Measurements from ENCODE around the gene KRIT1.
"Not testable (repeated sequence)": the region's sequence is repeated elsewhere in the genome, so short reads cannot be mapped to it uniquely, and the experiment has no call there.

The KRIT1 gene

DNA sequence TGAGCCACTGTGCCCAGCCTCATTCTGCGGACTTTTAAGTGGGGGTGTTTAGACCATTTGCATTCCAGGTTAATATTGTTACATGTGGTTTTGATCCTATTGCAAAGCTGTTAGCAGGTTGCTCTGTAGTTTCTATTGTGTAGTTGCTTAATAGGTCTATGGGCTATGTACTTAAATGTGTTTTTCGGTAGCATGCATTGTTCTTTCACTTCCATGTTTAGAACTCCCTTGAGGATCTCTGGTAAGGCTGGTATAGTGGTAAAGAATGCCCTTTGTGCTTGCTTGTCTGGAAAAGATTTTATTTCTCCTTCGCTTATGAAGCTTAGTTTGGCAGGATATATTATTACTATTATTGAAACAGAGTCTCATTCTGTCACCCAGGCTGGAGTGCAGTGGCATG is 53.4 kb downstream of the KRIT1 start:
- H3K36me3 ChIP-seq (ENCODE audit: control insufficient read depth, low read length), result no peaks in the 10 kb centered on the region
- no peak overlapping the region for H3K4me2 ChIP-seq (ENCODE audit: low read length)
- no peaks in the 10 kb centered on the region for H4K20me1 ChIP-seq (ENCODE audit: control insufficient read depth, insufficient read depth, low read depth, low read length)
- no peaks in the 10 kb centered on the region for H3K9me2 ChIP-seq (replicated peaks; ENCODE audit: control insufficient read depth, low read length)
- no peaks in the 10 kb centered on the region for H3K79me2 ChIP-seq (ENCODE audit: control insufficient read depth, low read length)
- H3K27ac ChIP-seq (ENCODE audit: low read depth, low read length), result no peak overlapping the region
- H3F3A ChIP-seq (ENCODE audit: control insufficient read depth, insufficient read depth), result no peaks in the 10 kb centered on the region
- TF ChIP-seq CTCF (IDR thresholded peaks at IDR 0.05; ENCODE audit: low read depth, low read length, poor library complexity, severe bottlenecking), result no peak
- TF ChIP-seq EZH2phosphoT487 (IDR thresholded peaks at IDR 0.05; ENCODE audit: borderline replicate concordance, low read length), result no peak
- no peak overlapping the region for H3K4me3 ChIP-seq (ENCODE audit: low read length)
- no peaks in the 10 kb centered on the region for H3K4me1 ChIP-seq (ENCODE audit: control insufficient read depth, low read length)
- no peaks in the 10 kb centered on the region for H3K27me3 ChIP-seq (ENCODE audit: control insufficient read depth, low read length)
- H3K9me3 ChIP-seq (ENCODE audit: control insufficient read depth, insufficient read depth, low read length), result peaks cover 10% of the 10 kb centered on the region; the same call in 1 of the 2 replicates

- not testable (repeated sequence) for H3K4me3 ChIP-seq (ENCODE audit: low read length); H3K27ac ChIP-seq (ENCODE audit: low read depth, low read length); H3K36me3 ChIP-seq (ENCODE audit: control insufficient read depth, low read length); H3K27me3 ChIP-seq (ENCODE audit: control insufficient read depth, low read length); H3K4me2 ChIP-seq (ENCODE audit: low read length); H4K20me1 ChIP-seq (ENCODE audit: control insufficient read depth, insufficient read depth, low read depth, low read length); H3K4me1 ChIP-seq (ENCODE audit: control insufficient read depth, low read length); H3F3A ChIP-seq (ENCODE audit: control insufficient read depth, insufficient read depth); H3K79me2 ChIP-seq (ENCODE audit: control insufficient read depth, low read length); H3K9me2 ChIP-seq (replicated peaks; ENCODE audit: control insufficient read depth, low read length)
- peaks cover 10% of the 10 kb centered on the region; the same call in 1 of the 2 replicates for H3K9me3 ChIP-seq (ENCODE audit: control insufficient read depth, insufficient read depth, low read length)
Measured at GRCh38 chr7:92189246-92189645, 56.5 kb downstream of the KRIT1 start.

DNA sequence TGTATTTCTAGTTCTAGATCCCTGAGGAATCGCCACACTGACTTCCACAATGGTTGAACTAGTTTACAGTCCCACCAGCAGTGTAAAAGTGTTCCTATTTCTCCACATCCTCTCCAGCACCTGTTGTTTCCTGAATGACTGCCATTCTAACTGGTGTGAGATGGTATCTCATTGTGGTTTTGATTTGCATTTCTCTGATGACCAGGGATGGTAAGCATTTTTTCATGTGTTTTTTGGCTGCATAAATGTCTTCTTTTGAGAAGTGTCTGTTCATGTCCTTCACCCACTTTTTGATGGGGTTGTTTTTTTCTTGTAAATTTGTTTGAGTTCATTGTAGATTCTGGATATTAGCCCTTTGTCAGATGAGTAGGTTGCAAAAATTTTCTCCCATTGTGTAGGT is 61.4 kb downstream of the KRIT1 start:
- H3K4me3 ChIP-seq (ENCODE audit: low read length); H3K79me2 ChIP-seq (ENCODE audit: control insufficient read depth, low read length); H3K27ac ChIP-seq (ENCODE audit: low read depth, low read length); H3K4me2 ChIP-seq (ENCODE audit: low read length); H3K27me3 ChIP-seq (ENCODE audit: control insufficient read depth, low read length); H3K36me3 ChIP-seq (ENCODE audit: control insufficient read depth, low read length); H4K20me1 ChIP-seq (ENCODE audit: control insufficient read depth, insufficient read depth, low read depth, low read length); H3K9me3 ChIP-seq (ENCODE audit: control insufficient read depth, insufficient read depth, low read length); H3K4me1 ChIP-seq (ENCODE audit: control insufficient read depth, low read length); H3K9me2 ChIP-seq (replicated peaks; ENCODE audit: control insufficient read depth, low read length): not testable (repeated sequence)
- H3F3A ChIP-seq (ENCODE audit: control insufficient read depth, insufficient read depth), result peaks cover 12% of the 10 kb centered on the region

- Histone ChIP-seq H3F3A (ENCODE audit: control insufficient read depth, insufficient read depth) (peaks cover 12% of the 10 kb centered on the region), H3K9me3 (ENCODE audit: control insufficient read depth, insufficient read depth, low read length) (no peaks in the 10 kb centered on the region), H4K20me1 (ENCODE audit: control insufficient read depth, insufficient read depth, low read depth, low read length) (no peaks in the 10 kb centered on the region), H3K36me3 (ENCODE audit: control insufficient read depth, low read length) (no peaks in the 10 kb centered on the region), H3K9me2 (replicated peaks; ENCODE audit: control insufficient read depth, low read length) (no peaks in the 10 kb centered on the region), H3K27me3 (ENCODE audit: control insufficient read depth, low read length) (peaks cover 5% of the 10 kb centered on the region; the same call in 1 of the 2 replicates), H3K4me2 (ENCODE audit: low read length) (peak within 1 kb of the TSS; percentile 81), H3K4me3 (ENCODE audit: low read length) (peak within 1 kb of the TSS; percentile 72), H3K27ac (ENCODE audit: low read depth, low read length) (no peak within 1 kb of the TSS), H3K4me1 (ENCODE audit: control insufficient read depth, low read length) (peaks cover 17% of the 10 kb centered on the region), H3K79me2 (ENCODE audit: control insufficient read depth, low read length) (no peaks in the 10 kb centered on the region)
- TF ChIP-seq EZH2phosphoT487 (IDR thresholded peaks at IDR 0.05; ENCODE audit: borderline replicate concordance, low read length), result 0 out of 2 replicates have a peak, but pooled peaks have one; percentile 18
- TF ChIP-seq CTCF (IDR thresholded peaks at IDR 0.05; ENCODE audit: low read depth, low read length, poor library complexity, severe bottlenecking), result peak; percentile 100
Measured at GRCh38 chr7:92178928-92179924, 66.5 kb downstream of the KRIT1 start, which contains the start of gene LRRD1. Gene LRRD1, minus strand, starts transcription at chr7:92179142. Its CDS starts 13,940 bp downstream, at chr7:92165202.
